NCI-H748 (cell line): ENCODE results near the gene TNFRSF14.

Source experiments
- DNase-seq: peaks from one replicate; lab custom pipeline; 2025; ENCODE audit not compliant: unreplicated experiment; lab: John Stamatoyannopoulos, UW

TNFRSF14 gene

GRCh38 chr1:2597441-2598328 is 41.5 kb downstream of the TNFRSF14 start:
- DNase-seq: no peak

DNA sequence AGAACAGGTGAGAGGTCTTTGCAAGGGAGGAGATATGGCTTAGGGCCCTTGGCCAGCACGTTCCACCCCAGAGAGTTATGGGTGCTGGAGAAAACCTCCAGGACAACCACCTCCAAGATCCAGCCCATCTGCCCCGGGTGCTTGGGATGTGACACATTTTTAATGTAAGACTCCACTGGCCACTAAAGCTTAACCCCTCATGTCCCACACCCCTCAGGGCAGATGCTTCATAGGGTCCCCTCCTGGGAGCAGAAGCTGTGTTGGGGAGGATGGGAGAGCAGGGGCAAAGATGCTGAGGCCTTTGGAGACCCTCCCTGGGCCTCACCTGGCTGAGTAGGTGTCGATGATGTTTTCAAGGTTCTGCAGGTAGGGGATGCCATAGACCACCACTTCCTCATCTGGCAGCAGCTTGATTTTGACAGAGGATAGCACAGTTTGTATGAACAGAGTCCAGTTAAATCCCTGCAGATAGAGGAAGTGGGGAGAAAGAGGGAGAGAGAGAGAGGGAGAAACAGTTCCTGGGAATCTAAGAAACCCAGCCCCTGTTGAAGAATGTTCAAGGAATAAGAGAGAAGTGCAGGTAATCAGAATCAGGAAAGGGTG is 42.3 kb downstream of the TNFRSF14 start:
- DNase-seq: no peak

- no peak for DNase-seq
Observed at GRCh38 chr1:2601721-2602303, 45.6 kb downstream of the TNFRSF14 start.

DNA sequence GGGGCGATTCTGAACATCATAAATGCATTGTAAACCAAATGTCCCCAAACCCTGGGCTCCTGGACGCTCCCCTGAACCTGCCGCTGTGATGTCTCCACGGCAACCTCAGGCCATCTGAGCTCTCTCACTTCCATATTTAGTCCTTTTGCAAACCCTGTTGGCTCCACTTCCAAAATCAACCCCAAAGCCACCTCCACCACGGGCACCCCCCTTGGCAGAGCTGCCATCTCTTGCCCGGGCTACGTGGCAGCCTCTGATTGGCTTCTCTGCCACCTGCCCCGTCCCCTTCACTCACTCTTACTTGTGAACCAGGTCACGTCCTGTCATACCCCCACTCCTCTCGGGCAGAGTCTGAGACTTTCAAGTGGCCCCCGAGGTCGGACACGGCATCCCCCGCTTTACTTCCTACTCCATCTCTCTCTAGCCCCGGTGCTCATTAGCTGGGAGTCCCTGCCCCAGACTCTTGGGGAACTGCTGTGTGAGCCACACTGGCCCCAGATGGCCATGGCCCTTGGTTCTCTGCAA is 46.2 kb downstream of the TNFRSF14 start:
- DNase-seq: no peak

GRCh38 chr1:2602866-2603520 is 46.8 kb downstream of the TNFRSF14 start:
- no peak for DNase-seq

DNA sequence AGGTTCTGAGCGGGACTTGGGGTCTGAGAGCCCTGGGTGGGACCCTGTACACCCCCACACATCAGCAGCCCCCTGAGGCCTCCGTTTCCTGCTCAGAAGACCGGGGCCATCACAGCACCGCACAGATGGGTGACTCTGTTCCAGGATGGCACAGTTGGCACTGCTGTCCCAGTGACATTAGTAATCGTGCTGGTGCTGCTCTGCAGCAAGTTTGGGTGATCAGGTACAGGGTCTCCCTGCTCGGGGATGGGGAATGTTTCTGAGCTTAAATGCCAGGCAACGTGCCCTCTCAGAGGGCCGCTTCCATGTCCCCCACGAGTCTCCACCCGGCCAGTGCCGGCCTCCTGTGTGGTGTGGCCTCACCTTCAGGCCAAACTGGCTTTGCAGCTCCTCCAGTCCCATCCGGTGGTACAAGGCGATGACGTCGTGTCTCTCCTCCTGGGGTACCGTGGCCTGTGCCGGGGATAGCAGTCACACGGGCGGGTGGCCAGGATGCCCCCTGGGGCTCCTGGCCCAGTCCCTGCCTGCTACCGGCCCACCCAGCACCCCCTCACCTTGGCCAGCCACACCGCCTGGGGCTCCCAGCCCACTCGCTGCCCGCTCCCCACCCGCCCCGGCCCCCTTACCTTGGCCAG is 47.5 kb downstream of the TNFRSF14 start:
- no peak for DNase-seq

- DNase-seq: no peak
Observed at GRCh38 chr1:2604156-2604843, 48.1 kb downstream of the TNFRSF14 start.

GRCh38 chr1:2604844-2605508 is 48.8 kb downstream of the TNFRSF14 start:
- no peak for DNase-seq

GRCh38 chr1:2605509-2606395 is 49.6 kb downstream of the TNFRSF14 start:
- no peak for DNase-seq

DNA sequence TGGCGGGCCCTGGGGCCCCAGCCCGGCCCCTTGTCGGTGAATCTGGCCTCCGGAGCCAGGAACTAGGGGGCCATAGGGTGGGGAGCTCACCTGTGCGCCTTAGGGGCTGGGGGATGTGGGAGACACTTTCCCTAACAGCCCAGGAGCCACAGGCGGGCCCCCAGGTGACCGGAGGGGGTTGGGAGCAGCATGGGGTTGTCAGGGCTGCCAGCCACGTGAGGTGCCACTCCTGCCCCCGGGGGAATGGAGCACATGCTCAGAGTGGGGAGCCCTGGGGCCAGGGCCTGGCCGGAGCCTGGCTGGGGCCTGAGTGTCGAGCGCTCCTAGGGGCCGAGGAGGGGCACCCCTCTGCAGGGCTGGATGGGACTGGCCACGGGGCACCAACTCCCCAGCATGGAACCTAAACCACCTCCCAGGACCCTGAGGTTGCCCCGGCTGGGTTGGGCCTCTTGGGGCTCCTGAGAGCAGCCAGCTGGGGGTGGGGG is 50.3 kb downstream of the TNFRSF14 start:
- no peak for DNase-seq

GRCh38 chr1:2606881-2607621 is 50.9 kb downstream of the TNFRSF14 start:
- no peak for DNase-seq

GRCh38 chr1:2607641-2608091 is 51.5 kb downstream of the TNFRSF14 start:
- DNase-seq: no peak

GRCh38 chr1:2609319-2610035 is 53.3 kb downstream of the TNFRSF14 start:
- no peak for DNase-seq

GRCh38 chr1:2610036-2610959 is 54.1 kb downstream of the TNFRSF14 start:
- no peak for DNase-seq

DNA sequence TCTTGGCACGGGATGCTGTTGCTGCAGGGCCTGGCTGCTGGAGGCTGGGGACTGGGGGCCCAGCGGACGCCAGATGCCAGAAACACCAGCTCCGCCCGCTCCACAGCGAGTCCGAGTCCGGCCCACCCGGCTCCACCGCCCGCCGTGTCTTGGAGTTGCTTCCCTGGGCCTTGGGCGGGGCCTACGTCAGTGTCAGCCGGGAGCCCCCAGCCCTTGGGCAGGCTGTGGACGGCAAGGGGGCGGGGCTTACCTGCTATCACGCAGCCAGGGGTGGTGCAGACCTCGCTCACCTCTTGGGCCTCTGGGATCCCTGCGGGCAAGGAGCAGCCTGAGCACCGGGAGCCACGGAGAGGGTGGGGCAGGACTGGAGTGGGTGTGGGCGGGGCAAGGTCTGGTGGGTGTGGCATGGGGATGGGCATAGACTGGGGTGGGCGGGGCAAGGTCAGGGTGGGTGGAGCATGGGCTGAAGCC is 54.9 kb downstream of the TNFRSF14 start:
- peak; percentile 36 for DNase-seq
